ENCODE data around the gene IPO9.

GRCh38 chr1:201904579-201904978, 75.6 kb downstream of the IPO9 start:
- no peak for TF ChIP-seq POLR2A (IDR thresholded peaks at IDR 0.05)
- no peak for TF ChIP-seq CTCF (IDR thresholded peaks at IDR 0.05)

All from prostate gland (tissue), 2 donors.